ENCODE data around the gene CTDP1. TPM values are rescaled to one million over a fixed set of nuclear protein-coding genes. Genes with fewer than 3 reads are reported as not detected.

The CTDP1 gene
- total RNA-seq, 2 experiments from 2014 or later = 11.9 to 15.4 TPM

- no peak for DNase-seq (ENCODE audit: low spot score)
- Histone ChIP-seq H3K27ac (ENCODE audit: low read depth, low read length, poor library complexity, severe bottlenecking) (no peak overlapping the region), H3K36me3 (ENCODE audit: insufficient read depth, low read length) (no peaks in the 10 kb centered on the region), H2AFZ (ENCODE audit: low read length) (no peak overlapping the region), H3K4me2 (ENCODE audit: low read length) (no peak overlapping the region), H3K79me2 (ENCODE audit: insufficient read depth, low read depth, low read length) (no peaks in the 10 kb centered on the region), H3K9me3 (ENCODE audit: low read length) (no peaks in the 10 kb centered on the region), H4K20me1 (ENCODE audit: insufficient read depth, low read length) (no peaks in the 10 kb centered on the region), H3K9me2 (ENCODE audit: insufficient read depth, low read length) (no peaks in the 10 kb centered on the region), H3K4me1 (ENCODE audit: insufficient read depth, low read length, poor library complexity, severe bottlenecking) (no peaks in the 10 kb centered on the region), H3K4me3 (ENCODE audit: low read depth, low read length, poor library complexity, severe bottlenecking) (no peak overlapping the region)
- no TSS peak for BruUV-seq (replicated peaks)
- intact Hi-C loops (cut with micrococcal nuclease; ENCODE audit: unreplicated experiment) = no loop called here
- CTCF ChIA-PET (ENCODE audit: unreplicated experiment) = no interaction called here
- TF ChIP-seq CTCF (conservative IDR thresholded peaks at IDR 0.05; ENCODE audit: low read length) = no peak
- no peak for TF ChIP-seq EZH2phosphoT487 (IDR thresholded peaks at IDR 0.05; ENCODE audit: borderline replicate concordance, low read depth, low read length)
- POLR2A ChIA-PET = no interaction called here
Observed at GRCh38 chr18:79786786-79787526, 107.4 kb downstream of the CTDP1 start.

- Histone ChIP-seq H3K4me3 (ENCODE audit: low read depth, low read length, poor library complexity, severe bottlenecking) (no peak overlapping the region), H3K79me2 (ENCODE audit: insufficient read depth, low read depth, low read length) (no peaks in the 10 kb centered on the region), H3K36me3 (ENCODE audit: insufficient read depth, low read length) (no peaks in the 10 kb centered on the region), H3K9me3 (ENCODE audit: low read length) (no peaks in the 10 kb centered on the region), H3K4me1 (ENCODE audit: insufficient read depth, low read length, poor library complexity, severe bottlenecking) (no peaks in the 10 kb centered on the region), H2AFZ (ENCODE audit: low read length) (no peak overlapping the region), H3K27ac (ENCODE audit: low read depth, low read length, poor library complexity, severe bottlenecking) (no peak overlapping the region), H3K9me2 (ENCODE audit: insufficient read depth, low read length) (no peaks in the 10 kb centered on the region), H4K20me1 (ENCODE audit: insufficient read depth, low read length) (no peaks in the 10 kb centered on the region), H3K4me2 (ENCODE audit: low read length) (no peak overlapping the region)
- BruUV-seq (replicated peaks) = no TSS peak
- POLR2A ChIA-PET = no interaction called here
- intact Hi-C loops (cut with micrococcal nuclease; ENCODE audit: unreplicated experiment) = no loop called here
- CTCF ChIA-PET (ENCODE audit: unreplicated experiment) = no interaction called here
- DNase-seq (ENCODE audit: low spot score) = no peak
- no peak for TF ChIP-seq CTCF (conservative IDR thresholded peaks at IDR 0.05; ENCODE audit: low read length)
- TF ChIP-seq EZH2phosphoT487 (IDR thresholded peaks at IDR 0.05; ENCODE audit: borderline replicate concordance, low read depth, low read length) = no peak
Observed at GRCh38 chr18:79787527-79787864, 107.9 kb downstream of the CTDP1 start.

DNA sequence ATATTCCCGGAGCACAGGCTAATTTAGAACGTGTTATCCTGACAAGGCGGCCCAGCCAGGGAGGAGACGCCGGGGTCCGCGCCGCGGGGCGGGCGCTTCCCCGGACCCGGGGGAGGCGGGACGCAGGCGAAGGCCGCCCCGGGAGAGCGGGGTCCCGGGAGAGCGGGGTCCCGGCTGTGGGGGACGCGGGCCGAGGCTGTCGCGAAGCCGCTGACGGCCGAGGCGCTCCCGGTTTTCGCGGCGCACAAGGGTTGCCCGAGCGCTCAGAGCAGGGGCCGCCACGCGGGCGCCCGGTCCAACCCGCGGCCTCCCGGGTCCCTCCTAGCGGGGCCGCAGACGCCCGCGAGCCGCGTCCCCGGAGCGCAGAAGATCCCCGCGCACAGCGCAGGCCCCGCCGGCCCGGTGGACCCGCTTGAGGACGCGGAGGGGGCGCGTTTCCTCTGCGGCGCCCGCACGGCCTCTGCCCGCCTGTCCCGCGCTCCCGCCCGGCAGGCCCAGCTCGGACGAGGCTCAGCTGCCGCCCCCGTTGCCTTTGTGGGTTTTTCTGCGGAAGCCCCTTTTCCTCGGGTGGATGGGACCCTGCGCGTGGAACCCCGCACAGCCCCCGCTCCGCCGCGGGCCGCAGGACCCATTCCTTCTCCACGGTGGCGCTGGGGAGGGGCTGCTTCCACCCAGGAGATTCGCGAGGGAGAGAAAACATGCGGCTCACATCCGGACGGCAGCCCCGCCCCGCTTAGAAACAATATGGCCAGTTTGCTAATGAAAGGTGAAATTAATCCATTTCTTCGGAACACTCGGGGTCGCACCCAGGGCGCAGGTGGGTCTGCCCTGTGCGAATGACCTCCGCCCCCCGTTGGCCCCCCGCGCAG is 108.5 kb downstream of the CTDP1 start:
- Histone ChIP-seq H3K27ac (ENCODE audit: low read depth, low read length, poor library complexity, severe bottlenecking) (no peak overlapping the region), H4K20me1 (ENCODE audit: insufficient read depth, low read length) (no peaks in the 10 kb centered on the region), H3K79me2 (ENCODE audit: insufficient read depth, low read depth, low read length) (no peaks in the 10 kb centered on the region), H3K9me3 (ENCODE audit: low read length) (no peaks in the 10 kb centered on the region), H3K4me3 (ENCODE audit: low read depth, low read length, poor library complexity, severe bottlenecking) (no peak overlapping the region), H2AFZ (ENCODE audit: low read length) (no peak overlapping the region), H3K4me1 (ENCODE audit: insufficient read depth, low read length, poor library complexity, severe bottlenecking) (no peaks in the 10 kb centered on the region), H3K4me2 (ENCODE audit: low read length) (no peak overlapping the region), H3K36me3 (ENCODE audit: insufficient read depth, low read length) (no peaks in the 10 kb centered on the region), H3K9me2 (ENCODE audit: insufficient read depth, low read length) (no peaks in the 10 kb centered on the region)
- TF ChIP-seq EZH2phosphoT487 (IDR thresholded peaks at IDR 0.05; ENCODE audit: borderline replicate concordance, low read depth, low read length) (no peak), CTCF (conservative IDR thresholded peaks at IDR 0.05; ENCODE audit: low read length) (no peak)
- ChIA-PET CTCF (ENCODE audit: unreplicated experiment) (no interaction called here), POLR2A (no interaction called here)
- intact Hi-C loops (cut with micrococcal nuclease; ENCODE audit: unreplicated experiment) = no loop called here
- BruUV-seq (replicated peaks) = no TSS peak
- DNase-seq (ENCODE audit: low spot score) = no peak
